ENCODE data around the gene KPNA2. TPM values are rescaled to one million over a fixed set of nuclear protein-coding genes. Genes with fewer than 3 reads are reported as not detected.
"Not testable (repeated sequence)": the region's sequence is repeated elsewhere in the genome, so short reads cannot be mapped to it uniquely, and the experiment has no call there.

Gene KPNA2
- total and polyA plus RNA-seq, 10 of the 15 experiments (the other 5 are each of a cell fraction or from before 2014, with no cell fraction given) = 202 to 731 (median 283) TPM

- SMC1A ChIA-PET (ENCODE audit: uncharacterized antibody, unreplicated experiment); H3K36me3 ChIP-seq (ENCODE audit: control insufficient read depth in 2 of 2, insufficient read depth in 2 of 2, low read length in 1 of 2); H3K9me3 ChIP-seq (replicated peaks; ENCODE audit: control insufficient read depth, insufficient read depth, low read length); H3K27me3 ChIP-seq (replicated peaks in 1 of 2; ENCODE audit: control insufficient read depth in 2 of 2, insufficient read depth in 2 of 2, low read length in 1 of 2); BruUV-seq (replicated peaks); H4K20me1 ChIP-seq (ENCODE audit: control insufficient read depth, insufficient read depth); H3K4me1 ChIP-seq (ENCODE audit: control insufficient read depth, insufficient read depth, low read length); H3K9ac ChIP-seq (ENCODE audit: control insufficient read depth, insufficient read depth, low read length); DNase-seq (ENCODE audit: low read depth, low spot score); H3K79me2 ChIP-seq (ENCODE audit: control insufficient read depth, insufficient read depth, low read length); in situ Hi-C loops (cut with MboI); H3K27ac ChIP-seq (ENCODE audit: control insufficient read depth, insufficient read depth); FAIRE-seq: not testable (repeated sequence)
- WGBS (ENCODE audit: insufficient coverage, insufficient replicate concordance, low lambda C conversion rate, missing lambda C conversion rate) = 75% methylated on average over 13 of the region's 13 CpGs
- ChIA-PET RAD21 (ENCODE audit: unreplicated experiment) (interaction anchor here (1.7 kb wide), 1 partner anchor 15 kb away, joined by 10 read pairs; the partner anchor contains the start of gene KPNA2), POLR2A (interaction anchor here (0.6 to 2.5 kb wide), 2 partner anchors 10 to 26 kb away, joined by 6 to 7 read pairs; no protein-coding TSS in a partner anchor), CTCF (interaction anchor here (2.0 kb wide), 1 partner anchor 16 kb away, joined by 5 read pairs; no protein-coding TSS in a partner anchor)
- intact Hi-C loops (cut with micrococcal nuclease; ENCODE audit: unreplicated experiment) = loop anchor here (2.0 kb wide), 1 partner anchor 14 kb away; the partner anchor contains the start of gene KPNA2
- peak overlapping the region; percentile 88 for H2AFZ ChIP-seq (ENCODE audit: control insufficient read depth, low read depth, low read length)
- ATAC-seq = peak; percentile 4; the same call in 1 of the 3 replicates
- H3K4me2 ChIP-seq (ENCODE audit: control insufficient read depth, insufficient read depth) = peak overlapping the region; percentile 84
- peak overlapping the region; percentile 77 for H3K4me3 ChIP-seq
These were observed 14.7 kb upstream of the KPNA2 start for GRCh38 chr17:68020791-68021190.

GRCh38 chr17:68021963-68022362, 13.6 kb upstream of the KPNA2 start:
- intact Hi-C loops (cut with micrococcal nuclease; ENCODE audit: unreplicated experiment) = loop anchor here (2.0 kb wide), 1 partner anchor 13 kb away; the partner anchor contains the start of gene KPNA2
- Histone ChIP-seq H3K36me3 (ENCODE audit: control insufficient read depth in 2 of 2, insufficient read depth in 2 of 2, low read length in 1 of 2) (no peaks in the 10 kb centered on the region), H4K20me1 (ENCODE audit: control insufficient read depth, insufficient read depth) (no peaks in the 10 kb centered on the region), H3K79me2 (ENCODE audit: control insufficient read depth, insufficient read depth, low read length) (no peaks in the 10 kb centered on the region), H3K27me3 (replicated peaks in 1 of 2; ENCODE audit: control insufficient read depth in 2 of 2, insufficient read depth in 2 of 2, low read length in 1 of 2) (no peaks in the 10 kb centered on the region), H3K4me3 (no peak overlapping the region), H3K4me1 (ENCODE audit: control insufficient read depth, insufficient read depth, low read length) (no peaks in the 10 kb centered on the region), H3K9ac (ENCODE audit: control insufficient read depth, insufficient read depth, low read length) (no peak overlapping the region), H2AFZ (ENCODE audit: control insufficient read depth, low read depth, low read length) (no peak overlapping the region), H3K27ac (ENCODE audit: control insufficient read depth, insufficient read depth) (no peak overlapping the region), H3K4me2 (ENCODE audit: control insufficient read depth, insufficient read depth) (no peak overlapping the region), H3K9me3 (replicated peaks; ENCODE audit: control insufficient read depth, insufficient read depth, low read length) (no peaks in the 10 kb centered on the region)
- in situ Hi-C loops (cut with MboI) = no loop called here
- FAIRE-seq (no peak), DNase-seq (ENCODE audit: low read depth, low spot score) (no peak), ATAC-seq (no peak)
- ChIA-PET SMC1A (ENCODE audit: uncharacterized antibody, unreplicated experiment) (interaction anchor here (1.3 kb wide), 1 partner anchor 9 kb away, joined by 3 read pairs; no protein-coding TSS in a partner anchor), POLR2A (no interaction called here), CTCF (interaction anchor here (1.0 kb wide), 1 partner anchor 23 kb away, joined by 3 read pairs; no protein-coding TSS in a partner anchor), RAD21 (ENCODE audit: unreplicated experiment) (no interaction called here)
- TF ChIP-seq FOS (IDR thresholded peaks at IDR 0.05; ENCODE audit: borderline replicate concordance, extremely low read depth, insufficient read length) = no peak
- TF ChIP-seq, protein P1, sequence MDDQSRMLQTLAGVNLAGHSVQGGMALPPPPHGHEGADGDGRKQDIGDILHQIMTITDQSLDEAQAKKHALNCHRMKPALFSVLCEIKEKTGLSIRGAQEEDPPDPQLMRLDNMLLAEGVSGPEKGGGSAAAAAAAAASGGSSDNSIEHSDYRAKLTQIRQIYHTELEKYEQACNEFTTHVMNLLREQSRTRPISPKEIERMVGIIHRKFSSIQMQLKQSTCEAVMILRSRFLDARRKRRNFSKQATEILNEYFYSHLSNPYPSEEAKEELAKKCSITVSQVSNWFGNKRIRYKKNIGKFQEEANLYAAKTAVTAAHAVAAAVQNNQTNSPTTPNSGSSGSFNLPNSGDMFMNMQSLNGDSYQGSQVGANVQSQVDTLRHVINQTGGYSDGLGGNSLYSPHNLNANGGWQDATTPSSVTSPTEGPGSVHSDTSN (IDR thresholded peaks at IDR 0.05; ENCODE audit: insufficient replicate concordance, low read depth, low read length) = no peak
- no peak for TF ChIP-seq ZNF217 (IDR thresholded peaks at IDR 0.05)
- TF ChIP-seq NRF1 (conservative IDR thresholded peaks at IDR 0.05; ENCODE audit: low read depth, low read length) = no peak
- no peak for TF ChIP-seq CHD4 (IDR thresholded peaks at IDR 0.05)
- TF ChIP-seq MYB (IDR thresholded peaks at IDR 0.05; ENCODE audit: borderline replicate concordance, low read depth, low read length) = no peak
- no peak for TF ChIP-seq MAX (IDR thresholded peaks at IDR 0.05; ENCODE audit: low read depth, low read length)
- TF ChIP-seq, protein P2, sequence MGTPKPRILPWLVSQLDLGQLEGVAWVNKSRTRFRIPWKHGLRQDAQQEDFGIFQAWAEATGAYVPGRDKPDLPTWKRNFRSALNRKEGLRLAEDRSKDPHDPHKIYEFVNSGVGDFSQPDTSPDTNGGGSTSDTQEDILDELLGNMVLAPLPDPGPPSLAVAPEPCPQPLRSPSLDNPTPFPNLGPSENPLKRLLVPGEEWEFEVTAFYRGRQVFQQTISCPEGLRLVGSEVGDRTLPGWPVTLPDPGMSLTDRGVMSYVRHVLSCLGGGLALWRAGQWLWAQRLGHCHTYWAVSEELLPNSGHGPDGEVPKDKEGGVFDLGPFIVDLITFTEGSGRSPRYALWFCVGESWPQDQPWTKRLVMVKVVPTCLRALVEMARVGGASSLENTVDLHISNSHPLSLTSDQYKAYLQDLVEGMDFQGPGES (IDR thresholded peaks at IDR 0.05) = no peak
- no TSS peak for BruUV-seq (replicated peaks)
- WGBS (ENCODE audit: insufficient coverage, insufficient replicate concordance, low lambda C conversion rate, missing lambda C conversion rate) = 96% methylated on average over 8 of the region's 8 CpGs

All from GM12878 (cell line).